Kidney (tissue), 14 donors: ENCODE data around the gene TTC28. TPM values are rescaled to one million over a fixed set of nuclear protein-coding genes. Genes with fewer than 3 reads are reported as not detected.

Source experiments
- DNase-seq, 5 donors: peaks; one replicate each; pipeline ENCODE4 v3.0.0-alpha.2; 2013 to 2020
- FAIRE-seq: peaks from 2 replicates; lab custom pipeline; 2012; peaks lifted over from hg19 to GRCh38; lab: Jason Lieb, UNC
- H3K27ac ChIP-seq, 2 donors: one replicate each; pipeline ENCODE4 v1.7.0; 2013; ENCODE audit warnings: low read depth in 2 of 2, low read length in 2 of 2, inconsistent platforms in 1 of 2
- H3K27me3 ChIP-seq: one replicate; pipeline ENCODE4 v1.7.1; 2013; ENCODE audit warnings: low read length, inconsistent platforms; ENCODE audit not compliant: control insufficient read depth, insufficient read depth
- H3K36me3 ChIP-seq, 3 donors: one replicate each; pipeline versions ENCODE4 v1.7.0 to v1.7.1; 2013; ENCODE audit warnings: low read length in 3 of 3, control low read depth in 1 of 3, inconsistent platforms in 1 of 3; ENCODE audit not compliant: insufficient read depth in 3 of 3, control insufficient read depth in 2 of 3
- H3K4me1 ChIP-seq, 3 donors: one replicate each; pipeline versions ENCODE4 v1.7.0 to v1.7.1; 2013; ENCODE audit warnings: low read length in 3 of 3, inconsistent platforms in 1 of 3, low read depth in 1 of 3; ENCODE audit not compliant: control insufficient read depth in 2 of 3, insufficient read depth in 2 of 3
- H3K4me3 ChIP-seq, 3 donors: one replicate each; pipeline versions ENCODE4 v1.7.0 to v1.8.1; 2013; ENCODE audit warnings: low read length in 3 of 3, control low read depth in 1 of 3, inconsistent platforms in 1 of 3
- H3K9ac ChIP-seq, 3 donors: one replicate each; pipeline versions ENCODE4 v1.7.0 to v1.7.1; 2013; ENCODE audit warnings: low read length in 3 of 3, control low read depth in 1 of 3, inconsistent platforms in 1 of 3
- H3K9me3 ChIP-seq, 3 donors: one replicate each; pipeline versions ENCODE4 v1.7.0 to v1.7.1; 2013; ENCODE audit warnings: low read length in 3 of 3, control low read depth in 1 of 3, inconsistent platforms in 1 of 3; ENCODE audit not compliant: control insufficient read depth in 2 of 3, insufficient read depth in 1 of 3
- intact Hi-C: fragments of 100-400 bp; cut with DNase I; formaldehyde crosslinking; loops from one replicate; pipeline ENCODE4 v1.11.1; 2022
- polyA plus RNA-seq: library from polyadenylated mRNA; stranded (reverse); fragments of 350-450 nt; fragmentation: Illumina TruSeq; extraction: RNeasy Lipid Tissue Mini Kit (QIAGEN cat#74804); gene quantifications from one replicate; pipeline ENCODE4 v1.2.3, GENCODE V29; 2014; ENCODE audit warnings: low read depth, low replicate concordance; ENCODE audit not compliant: insufficient read depth
- total RNA-seq: library from RNA; stranded (reverse); fragmentation: NEBNext Ultra II Directional; extraction: Animal tissue kit (Norgen Biotek cat#: 25700); gene quantifications from one replicate; pipeline ENCODE4 v1.2.1, GENCODE V29; 2021
- TF ChIP-seq, protein P1 (sequence below): IDR thresholded peaks from 3 replicates; pipeline ENCODE4 v1.5.1; 2012; ENCODE audit warnings: mild to moderate bottlenecking, moderate library complexity, borderline replicate concordance; ENCODE audit not compliant: insufficient read depth; ENCODE audit errors: extremely low read depth
- donor health status: control.
- donor health status: control.
- donor health status: control.
- donor health status: control.
- donor health status: control.
- donor health status: DM: yes; HTN: yes; CAD: no.
- donor health status: Normal renal cell carcinoma (clear cell type).

Gene TTC28
- total and polyA plus RNA-seq, 2 donors from 2014 or later = 3.5 to 40.2 TPM

DNA sequence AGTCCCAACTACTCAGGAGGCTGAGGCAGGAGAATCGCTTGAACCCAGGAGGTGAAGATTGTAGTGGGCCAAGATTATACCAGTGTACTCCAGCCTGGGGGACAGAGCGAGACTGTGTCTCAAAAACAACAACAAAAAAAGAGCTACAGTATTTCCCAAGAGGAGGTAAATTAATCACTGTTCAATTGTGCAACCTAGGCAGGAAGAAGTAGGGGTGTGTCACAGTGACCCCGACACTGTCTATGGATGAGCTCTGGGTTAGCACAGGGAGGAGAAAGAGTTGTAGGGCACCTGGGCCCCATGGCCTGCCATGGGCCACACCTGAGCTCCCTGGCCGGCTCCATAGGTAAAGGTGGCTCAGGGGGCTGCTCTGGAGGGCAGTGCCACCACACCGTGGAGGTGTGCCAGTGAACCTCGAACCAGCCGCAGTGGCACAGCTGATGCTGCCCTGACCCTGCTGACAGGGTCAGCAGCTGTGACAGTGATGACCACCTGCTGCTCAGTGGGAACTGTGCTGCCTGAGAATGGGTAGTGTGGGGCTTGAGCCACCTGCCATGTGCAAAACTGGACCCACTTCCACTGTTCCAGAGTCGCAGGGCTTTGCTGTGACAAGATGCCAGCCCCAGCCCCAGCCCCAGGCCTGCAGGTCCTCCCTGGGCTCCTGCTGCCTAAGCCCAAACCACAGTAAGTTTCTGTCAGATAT, 676.6 kb downstream of the TTC28 start:
- Histone ChIP-seq H3K4me3 (no peak overlapping the region), H3K27ac (no peak overlapping the region), H3K36me3 (peaks cover 2 to 6% (median 6%) of the 10 kb centered on the region in 3 donors), H3K27me3 (no peaks in the 10 kb centered on the region), H3K9ac (no peak overlapping the region), H3K9me3 (no peaks in the 10 kb centered on the region), H3K4me1 (no peaks in the 10 kb centered on the region)
- TF ChIP-seq, protein P1, sequence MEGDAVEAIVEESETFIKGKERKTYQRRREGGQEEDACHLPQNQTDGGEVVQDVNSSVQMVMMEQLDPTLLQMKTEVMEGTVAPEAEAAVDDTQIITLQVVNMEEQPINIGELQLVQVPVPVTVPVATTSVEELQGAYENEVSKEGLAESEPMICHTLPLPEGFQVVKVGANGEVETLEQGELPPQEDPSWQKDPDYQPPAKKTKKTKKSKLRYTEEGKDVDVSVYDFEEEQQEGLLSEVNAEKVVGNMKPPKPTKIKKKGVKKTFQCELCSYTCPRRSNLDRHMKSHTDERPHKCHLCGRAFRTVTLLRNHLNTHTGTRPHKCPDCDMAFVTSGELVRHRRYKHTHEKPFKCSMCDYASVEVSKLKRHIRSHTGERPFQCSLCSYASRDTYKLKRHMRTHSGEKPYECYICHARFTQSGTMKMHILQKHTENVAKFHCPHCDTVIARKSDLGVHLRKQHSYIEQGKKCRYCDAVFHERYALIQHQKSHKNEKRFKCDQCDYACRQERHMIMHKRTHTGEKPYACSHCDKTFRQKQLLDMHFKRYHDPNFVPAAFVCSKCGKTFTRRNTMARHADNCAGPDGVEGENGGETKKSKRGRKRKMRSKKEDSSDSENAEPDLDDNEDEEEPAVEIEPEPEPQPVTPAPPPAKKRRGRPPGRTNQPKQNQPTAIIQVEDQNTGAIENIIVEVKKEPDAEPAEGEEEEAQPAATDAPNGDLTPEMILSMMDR = no peak
- no peak for FAIRE-seq
- no peak for DNase-seq
- intact Hi-C loops = no loop called here

DNA sequence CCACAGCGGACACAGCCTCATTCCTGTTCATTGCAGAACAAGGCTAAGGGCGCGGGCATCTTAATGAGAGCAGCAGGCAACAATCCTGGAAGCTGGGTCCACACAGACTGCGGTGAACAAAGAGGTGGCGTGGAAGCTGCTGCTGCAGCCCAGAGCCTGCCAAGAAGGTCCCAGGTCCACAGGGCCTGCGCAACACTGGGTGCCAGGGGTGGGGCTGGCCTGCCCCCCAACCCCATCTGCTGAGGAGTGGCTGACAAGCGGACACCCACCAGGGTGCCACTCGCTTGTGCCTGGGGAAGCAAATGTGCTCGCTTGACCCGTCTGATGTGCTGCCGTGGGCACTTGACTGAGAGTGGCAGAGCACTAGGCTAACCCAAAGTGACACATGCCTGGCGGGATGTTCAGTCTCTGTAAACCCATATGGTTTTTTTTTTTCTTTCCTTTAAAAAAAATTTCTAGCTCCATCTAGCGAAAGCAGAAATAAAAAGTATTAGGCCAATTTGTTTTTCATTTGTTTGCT, 677.4 kb downstream of the TTC28 start:
- Histone ChIP-seq H3K4me3 (no peak overlapping the region), H3K9me3 (no peaks in the 10 kb centered on the region), H3K4me1 (no peaks in the 10 kb centered on the region), H3K27me3 (no peaks in the 10 kb centered on the region), H3K9ac (no peak overlapping the region), H3K27ac (no peak overlapping the region), H3K36me3 (peaks cover 3 to 11% (median 6%) of the 10 kb centered on the region in 3 donors)
- DNase-seq = peak in 1 of 5 donors; percentile 39
- FAIRE-seq = no peak
- TF ChIP-seq, protein P1 = no peak
- intact Hi-C loops = no loop called here

DNA sequence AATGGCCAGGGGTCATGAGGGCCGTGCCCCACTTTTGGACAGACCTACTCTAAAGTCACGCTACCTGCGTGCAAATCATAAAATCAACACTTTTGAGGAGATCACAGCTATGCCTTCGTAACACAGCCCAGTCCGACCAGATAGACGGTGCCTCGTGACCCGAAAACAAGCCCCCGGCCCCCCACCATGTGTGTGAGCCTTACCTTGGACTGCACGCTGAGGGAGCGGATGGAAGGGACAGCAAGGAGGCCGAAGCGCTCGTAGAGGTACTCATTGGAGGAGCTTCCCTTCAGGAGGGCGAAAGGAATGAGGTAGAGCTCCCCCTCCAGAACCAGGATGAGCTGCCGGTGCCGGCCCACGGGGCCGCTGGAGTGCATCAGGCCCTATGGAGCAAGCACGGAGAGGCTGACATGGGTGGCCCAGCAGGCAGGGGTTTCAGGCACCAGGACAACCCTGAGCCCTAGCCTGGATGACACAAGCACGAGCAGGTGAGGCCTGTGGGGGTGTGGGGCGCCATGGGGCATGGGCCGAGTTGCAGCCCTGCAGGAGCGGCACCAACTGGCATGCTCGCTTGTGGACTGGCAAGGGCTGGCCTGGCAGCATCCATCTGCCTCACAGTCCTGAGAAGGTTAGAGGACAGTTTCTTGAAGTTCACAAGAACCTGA, 678.3 kb downstream of the TTC28 start:
- no peak overlapping the region for H3K9ac ChIP-seq
- TF ChIP-seq, protein P1 = no peak
- H3K4me1 ChIP-seq = no peaks in the 10 kb centered on the region
- H3K27me3 ChIP-seq = no peaks in the 10 kb centered on the region
- intact Hi-C loops = no loop called here
- no peak for FAIRE-seq
- no peak overlapping the region for H3K4me3 ChIP-seq
- DNase-seq = peak in 1 of 5 donors; percentile 59
- H3K27ac ChIP-seq = no peak overlapping the region
- H3K9me3 ChIP-seq = no peaks in the 10 kb centered on the region
- H3K36me3 ChIP-seq = peaks cover 3 to 11% (median 6%) of the 10 kb centered on the region in 3 donors
